CD4-positive, alpha-beta memory T cell (primary cell): ENCODE results near the gene NPR3. TPM values are rescaled to one million over a fixed set of nuclear protein-coding genes. Genes with fewer than 3 reads are reported as not detected.

Source experiments
- CTCF ChIA-PET: fragments of 350-600 bp; sonication (Branson Sonifier 250); formaldehyde crosslinking; loops from one replicate; lab custom pipeline; 2021; ENCODE audit warnings: inconsistent platforms; ENCODE audit not compliant: partially characterized antibody; lab: Charles Lee
- POLR2A ChIA-PET: fragments of 350-600 bp; sonication (Branson Sonifier 250); formaldehyde crosslinking; loops from one replicate; lab custom pipeline; 2021; ENCODE audit not compliant: partially characterized antibody; lab: Charles Lee
- DNase-seq, 5 donors: peaks; one replicate each; pipeline versions ENCODE4 v3.0.0 to v3.0.0-alpha.2; 2020 to 2022; ENCODE audit warnings: mixed read lengths in 1 of 5
- H3K27ac ChIP-seq: one replicate; pipeline ENCODE4 v1.7.0; 2013; ENCODE audit warnings: low read depth, low read length
- H3K27me3 ChIP-seq: 2 replicates; pipeline ENCODE4 v1.7.0; 2013; ENCODE audit warnings: mild to moderate bottlenecking, low read length, moderate library complexity; ENCODE audit not compliant: insufficient read depth
- H3K36me3 ChIP-seq: 2 replicates; pipeline ENCODE4 v1.7.0; 2013; ENCODE audit warnings: mild to moderate bottlenecking, low read length, moderate library complexity; ENCODE audit not compliant: insufficient read depth
- H3K4me1 ChIP-seq: 2 replicates; pipeline ENCODE4 v1.7.0; 2013; ENCODE audit warnings: mild to moderate bottlenecking, low read length, moderate library complexity; ENCODE audit not compliant: insufficient read depth
- H3K4me3 ChIP-seq, 2 donors: one replicate each; pipeline ENCODE4 v1.7.0; 2013; ENCODE audit warnings: low read length in 2 of 2, mild to moderate bottlenecking in 1 of 2
- H3K9me3 ChIP-seq, 2 donors: one replicate each; pipeline ENCODE4 v1.7.0; 2013; ENCODE audit warnings: low read length in 2 of 2, control low read depth in 1 of 2; ENCODE audit not compliant: control insufficient read depth in 1 of 2
- H3K27ac Mint-ChIP-seq, 7 donors: one replicate each; pipeline ENCODE4 v1.8.0; 2020 to 2021; ENCODE audit warnings: mixed read lengths in 7 of 7, mild to moderate bottlenecking in 6 of 7, inconsistent platforms in 3 of 7, moderate library complexity in 3 of 7
- H3K27me3 Mint-ChIP-seq, 2 donors: one replicate each; pipeline ENCODE4 v1.8.0; 2020 to 2021; ENCODE audit warnings: mixed read lengths in 2 of 2
- H3K36me3 Mint-ChIP-seq, 2 donors: one replicate each; pipeline ENCODE4 v1.8.0; 2020 to 2021; ENCODE audit warnings: mixed read lengths in 2 of 2, inconsistent platforms in 1 of 2, mild to moderate bottlenecking in 1 of 2
- H3K4me1 Mint-ChIP-seq, 4 donors: one replicate each; pipeline ENCODE4 v1.8.0; 2020 to 2021; ENCODE audit warnings: mixed read lengths in 4 of 4, mild to moderate bottlenecking in 1 of 4
- H3K4me3 Mint-ChIP-seq, 8 donors: one replicate each; pipeline ENCODE4 v1.8.0; 2020 to 2021; ENCODE audit warnings: mixed read lengths in 8 of 8, mild to moderate bottlenecking in 7 of 8, moderate library complexity in 6 of 8, inconsistent platforms in 3 of 8
- H3K9me3 Mint-ChIP-seq, 8 donors: one replicate each; pipeline ENCODE4 v1.8.0; 2020 to 2021; ENCODE audit warnings: mixed read lengths in 8 of 8, mild to moderate bottlenecking in 5 of 8, inconsistent platforms in 3 of 8, moderate library complexity in 1 of 8
- intact Hi-C: fragments of 100-400 bp; cut with micrococcal nuclease; formaldehyde crosslinking; loops from one replicate; pipeline ENCODE4 v1.15.1; 2023
- polyA plus RNA-seq, 2 donors: library from polyadenylated mRNA; unstranded; fragments of 300-500 nt; fragmentation: Illumina TruSeq; gene quantifications; one replicate each; pipeline ENCODE4 v1.2.3, GENCODE V29; 2021
- total RNA-seq, 2 experiments: library from RNA; stranded (reverse); gene quantifications; one replicate each; pipeline ENCODE4 v1.2.3, GENCODE V29; 2021

NPR3 gene
- total and polyA plus RNA-seq, 4 experiments from 2014 or later = 0.06 TPM; not detected in 3

- no peaks in the 10 kb centered on the region for H3K36me3 Mint-ChIP-seq
- H3K27ac Mint-ChIP-seq = no peak overlapping the region
- Histone ChIP-seq H3K27ac (no peak overlapping the region), H3K9me3 (no peaks in the 10 kb centered on the region), H3K4me1 (no peaks in the 10 kb centered on the region), H3K4me3 (no peak overlapping the region), H3K27me3 (no peaks in the 10 kb centered on the region), H3K36me3 (no peaks in the 10 kb centered on the region)
- peaks cover 2 to 18% (median 8%) of the 10 kb centered on the region in 8 donors for H3K9me3 Mint-ChIP-seq
- ChIA-PET POLR2A (no interaction called here), CTCF (no interaction called here)
- no peaks in the 10 kb centered on the region for H3K27me3 Mint-ChIP-seq
- DNase-seq = no peak
- intact Hi-C loops = no loop called here
- H3K4me3 Mint-ChIP-seq = no peak overlapping the region
- H3K4me1 Mint-ChIP-seq = no peaks in the 10 kb centered on the region
Observed at GRCh38 chr5:32805971-32806638, 95.0 kb downstream of the NPR3 start.

GRCh38 chr5:32808783-32809182 is 97.7 kb downstream of the NPR3 start:
- no peak overlapping the region for H3K4me3 Mint-ChIP-seq
- Histone ChIP-seq H3K4me1 (no peaks in the 10 kb centered on the region), H3K4me3 (no peak overlapping the region), H3K36me3 (no peaks in the 10 kb centered on the region), H3K9me3 (no peaks in the 10 kb centered on the region), H3K27me3 (no peaks in the 10 kb centered on the region), H3K27ac (no peak overlapping the region)
- POLR2A ChIA-PET = no interaction called here
- H3K27me3 Mint-ChIP-seq = peaks cover 0 to 2% of the 10 kb centered on the region in 2 donors
- no peak overlapping the region for H3K27ac Mint-ChIP-seq
- intact Hi-C loops = no loop called here
- no peaks in the 10 kb centered on the region for H3K4me1 Mint-ChIP-seq
- H3K36me3 Mint-ChIP-seq = no peaks in the 10 kb centered on the region
- no peak for DNase-seq
- CTCF ChIA-PET = no interaction called here
- H3K9me3 Mint-ChIP-seq = peaks cover 0 to 7% (median under 1%) of the 10 kb centered on the region in 8 donors

GRCh38 chr5:32810804-32811203 is 99.7 kb downstream of the NPR3 start:
- Mint-ChIP-seq H3K27ac (no peak overlapping the region), H3K4me3 (no peak overlapping the region), H3K36me3 (no peaks in the 10 kb centered on the region), H3K4me1 (no peaks in the 10 kb centered on the region), H3K9me3 (peaks cover 0 to 10% (median 1%) of the 10 kb centered on the region in 8 donors), H3K27me3 (peaks cover 0 to 2% of the 10 kb centered on the region in 2 donors)
- Histone ChIP-seq H3K36me3 (no peaks in the 10 kb centered on the region), H3K4me1 (no peaks in the 10 kb centered on the region), H3K27ac (no peak overlapping the region), H3K27me3 (no peaks in the 10 kb centered on the region), H3K9me3 (no peaks in the 10 kb centered on the region), H3K4me3 (no peak overlapping the region)
- CTCF ChIA-PET = no interaction called here
- POLR2A ChIA-PET = no interaction called here
- DNase-seq = no peak
- intact Hi-C loops = no loop called here

- Mint-ChIP-seq H3K36me3 (no peaks in the 10 kb centered on the region), H3K9me3 (peaks cover 0 to 7% (median 1%) of the 10 kb centered on the region in 8 donors), H3K4me3 (no peak overlapping the region), H3K4me1 (no peaks in the 10 kb centered on the region), H3K27ac (no peak overlapping the region), H3K27me3 (peaks cover 0 to 2% of the 10 kb centered on the region in 2 donors)
- intact Hi-C loops = no loop called here
- no peaks in the 10 kb centered on the region for H3K9me3 ChIP-seq
- no peaks in the 10 kb centered on the region for H3K36me3 ChIP-seq
- CTCF ChIA-PET = no interaction called here
- no peak for DNase-seq
- H3K4me1 ChIP-seq = no peaks in the 10 kb centered on the region
- POLR2A ChIA-PET = no interaction called here
- H3K27me3 ChIP-seq = no peaks in the 10 kb centered on the region
- H3K4me3 ChIP-seq = no peak overlapping the region
- H3K27ac ChIP-seq = no peak overlapping the region
Observed at GRCh38 chr5:32812399-32812798, 101.3 kb downstream of the NPR3 start.

- ChIA-PET CTCF (no interaction called here), POLR2A (no interaction called here)
- Mint-ChIP-seq H3K27me3 (peaks cover 0 to 2% of the 10 kb centered on the region in 2 donors), H3K9me3 (peaks cover 0 to 7% (median under 1%) of the 10 kb centered on the region in 8 donors), H3K36me3 (no peaks in the 10 kb centered on the region), H3K4me3 (no peak overlapping the region), H3K27ac (no peak overlapping the region), H3K4me1 (no peaks in the 10 kb centered on the region)
- H3K36me3 ChIP-seq = no peaks in the 10 kb centered on the region
- intact Hi-C loops = no loop called here
- H3K4me3 ChIP-seq = no peak overlapping the region
- H3K27ac ChIP-seq = no peak overlapping the region
- H3K4me1 ChIP-seq = no peaks in the 10 kb centered on the region
- H3K27me3 ChIP-seq = no peaks in the 10 kb centered on the region
- no peaks in the 10 kb centered on the region for H3K9me3 ChIP-seq
- no peak for DNase-seq
Observed at GRCh38 chr5:32814141-32814540, 103.0 kb downstream of the NPR3 start.

- H3K9me3 ChIP-seq = no peaks in the 10 kb centered on the region
- no peak overlapping the region for H3K4me3 ChIP-seq
- no peak for DNase-seq
- Mint-ChIP-seq H3K36me3 (no peaks in the 10 kb centered on the region), H3K4me3 (no peak overlapping the region), H3K4me1 (no peaks in the 10 kb centered on the region), H3K27ac (no peak overlapping the region), H3K27me3 (peaks cover 0 to 2% of the 10 kb centered on the region in 2 donors), H3K9me3 (peaks cover 0 to 7% (median under 1%) of the 10 kb centered on the region in 8 donors)
- CTCF ChIA-PET = no interaction called here
- intact Hi-C loops = no loop called here
- H3K27ac ChIP-seq = no peak overlapping the region
- no peaks in the 10 kb centered on the region for H3K4me1 ChIP-seq
- POLR2A ChIA-PET = no interaction called here
- no peaks in the 10 kb centered on the region for H3K27me3 ChIP-seq
- no peaks in the 10 kb centered on the region for H3K36me3 ChIP-seq
Observed at GRCh38 chr5:32814620-32815019, 103.5 kb downstream of the NPR3 start.

- no peaks in the 10 kb centered on the region for H3K9me3 ChIP-seq
- no peaks in the 10 kb centered on the region for H3K36me3 ChIP-seq
- peaks cover 0 to 5% (median 2%) of the 10 kb centered on the region in 8 donors for H3K9me3 Mint-ChIP-seq
- POLR2A ChIA-PET = no interaction called here
- H3K4me1 ChIP-seq = no peaks in the 10 kb centered on the region
- no peak overlapping the region for H3K4me3 Mint-ChIP-seq
- H3K4me1 Mint-ChIP-seq = no peaks in the 10 kb centered on the region
- H3K27me3 Mint-ChIP-seq = no peaks in the 10 kb centered on the region
- H3K27ac Mint-ChIP-seq = no peak overlapping the region
- no peak for DNase-seq
- CTCF ChIA-PET = no interaction called here
- intact Hi-C loops = no loop called here
- H3K36me3 Mint-ChIP-seq = no peaks in the 10 kb centered on the region
- no peak overlapping the region for H3K27ac ChIP-seq
- no peak overlapping the region for H3K4me3 ChIP-seq
- no peaks in the 10 kb centered on the region for H3K27me3 ChIP-seq
Observed at GRCh38 chr5:32827981-32828380, 116.9 kb downstream of the NPR3 start.
